ENCODE measurements around the gene C2orf72. TPM values are rescaled to one million over a fixed set of nuclear protein-coding genes. Genes with fewer than 3 reads are reported as not detected.
A peak's percentile ranks its signal among the peaks of the same experiment; 100 is the strongest.

C2orf72 gene
- total RNA-seq, 1 donor from 2014 or later = 0.76 TPM

DNA sequence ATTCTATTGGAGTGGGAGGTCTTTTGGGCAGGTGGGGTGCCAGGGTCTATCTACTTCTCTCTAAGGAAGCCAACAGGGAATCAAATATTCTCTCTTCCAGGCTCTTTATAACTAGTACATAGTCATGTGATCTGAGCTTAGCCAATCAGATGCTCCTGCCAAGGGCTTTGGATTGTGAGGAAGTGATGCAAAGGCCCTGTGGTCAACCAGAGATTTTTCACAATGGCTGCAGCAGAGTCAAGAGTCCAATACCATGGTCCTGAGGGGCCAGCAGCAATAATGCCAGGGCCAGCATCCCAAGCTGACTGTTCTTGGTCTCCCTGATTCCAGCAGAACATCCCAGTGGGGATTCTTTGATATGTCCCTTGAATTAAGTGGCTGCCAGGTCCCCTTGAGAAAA, 8.4 kb upstream of the C2orf72 start:
- Mint-ChIP-seq H3K27me3 (ENCODE audit: low read depth) (peaks cover 23% of the 10 kb centered on the region), H3K4me3 (no peak overlapping the region), H3K4me1 (peaks cover 2% of the 10 kb centered on the region), H3K27ac (no peak overlapping the region), H3K36me3 (no peaks in the 10 kb centered on the region), H3K9me3 (no peaks in the 10 kb centered on the region)
- DNase-seq (ENCODE audit: low spot score in 2 of 2, unreplicated experiment in 2 of 2) = no peak
- no peak for TF ChIP-seq CTCF (IDR thresholded peaks at IDR 0.05; ENCODE audit: unreplicated experiment)

DNA sequence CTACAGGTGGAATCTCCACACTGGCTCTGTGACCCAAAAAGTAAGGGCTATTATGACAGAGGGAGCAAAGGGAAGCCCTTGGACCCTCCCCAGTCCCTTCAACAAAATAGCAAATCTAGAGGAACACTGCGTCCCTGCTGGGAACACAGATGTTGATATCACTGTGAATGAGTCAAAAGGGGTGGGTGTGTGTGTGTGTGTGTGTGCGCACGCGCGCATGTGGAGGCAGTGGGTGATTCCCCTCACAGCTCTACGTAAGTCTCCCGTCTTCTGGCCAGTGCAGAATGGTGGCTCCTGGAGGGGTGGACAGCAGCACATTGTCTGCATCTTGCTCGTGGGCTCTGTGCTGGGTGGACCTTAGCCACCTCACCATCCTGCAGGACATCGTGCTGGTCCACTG, 7.8 kb upstream of the C2orf72 start:
- TF ChIP-seq CTCF (IDR thresholded peaks at IDR 0.05; ENCODE audit: unreplicated experiment) = no peak
- DNase-seq (ENCODE audit: low spot score in 2 of 2, unreplicated experiment in 2 of 2) = no peak
- H3K36me3 Mint-ChIP-seq = no peaks in the 10 kb centered on the region
- H3K27me3 Mint-ChIP-seq (ENCODE audit: low read depth) = peaks cover 23% of the 10 kb centered on the region
- H3K27ac Mint-ChIP-seq = no peak overlapping the region
- H3K9me3 Mint-ChIP-seq = no peaks in the 10 kb centered on the region
- H3K4me3 Mint-ChIP-seq = no peak overlapping the region
- peaks cover 9% of the 10 kb centered on the region for H3K4me1 Mint-ChIP-seq

GRCh38 chr2:231030725-231031124, 6.6 kb upstream of the C2orf72 start:
- H3K4me3 Mint-ChIP-seq = no peak overlapping the region

DNA sequence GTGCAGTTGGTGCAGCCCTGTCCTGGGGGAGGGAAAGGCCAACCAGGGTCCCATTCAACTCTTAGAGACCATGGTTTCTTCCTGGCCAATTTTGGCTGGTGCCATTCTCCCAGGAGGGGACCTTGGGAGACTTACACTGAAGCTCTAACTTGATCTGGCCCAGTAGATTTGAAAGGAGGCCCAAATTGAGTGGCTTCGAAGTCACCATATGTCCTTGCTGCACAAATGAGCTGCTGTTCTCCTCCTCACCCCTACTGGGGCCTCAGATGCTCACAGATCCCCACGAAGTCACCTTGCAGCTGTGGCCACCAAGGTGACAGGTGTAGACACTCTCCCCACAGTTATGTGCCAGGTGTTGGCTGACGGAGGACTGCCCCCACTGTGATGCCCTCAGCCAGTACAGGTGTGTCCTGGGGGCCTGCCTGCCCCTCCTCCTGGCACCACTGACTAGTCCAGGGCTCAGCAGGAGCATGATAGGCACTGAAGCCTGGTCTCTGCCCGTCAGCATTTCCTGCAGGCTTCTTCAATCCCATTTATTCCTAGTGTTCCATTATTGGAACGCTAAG, 4.7 kb upstream of the C2orf72 start:
- Mint-ChIP-seq H3K9me3 (no peaks in the 10 kb centered on the region), H3K27ac (no peak overlapping the region), H3K36me3 (no peaks in the 10 kb centered on the region), H3K4me3 (no peak overlapping the region), H3K27me3 (ENCODE audit: low read depth) (peaks cover 45% of the 10 kb centered on the region), H3K4me1 (peaks cover 9% of the 10 kb centered on the region)
- TF ChIP-seq CTCF (IDR thresholded peaks at IDR 0.05; ENCODE audit: unreplicated experiment) = no peak
- DNase-seq (ENCODE audit: low spot score in 2 of 2, unreplicated experiment in 2 of 2) = no peak

More at GRCh38 chr2:231030725-231031124, 6.6 kb upstream of the C2orf72 start:
- no peak overlapping the region for H3K27ac Mint-ChIP-seq
- no peaks in the 10 kb centered on the region for H3K36me3 Mint-ChIP-seq
- no peaks in the 10 kb centered on the region for H3K9me3 Mint-ChIP-seq
- H3K4me1 Mint-ChIP-seq = peaks cover 9% of the 10 kb centered on the region
- no peak for DNase-seq (ENCODE audit: low spot score in 2 of 2, unreplicated experiment in 2 of 2)
- peaks cover 30% of the 10 kb centered on the region for H3K27me3 Mint-ChIP-seq (ENCODE audit: low read depth)
- no peak for TF ChIP-seq CTCF (IDR thresholded peaks at IDR 0.05; ENCODE audit: unreplicated experiment)

- peaks cover 49% of the 10 kb centered on the region for H3K27me3 Mint-ChIP-seq (ENCODE audit: low read depth)
- no peak overlapping the region for H3K4me3 Mint-ChIP-seq
- H3K27ac Mint-ChIP-seq = peak overlapping the region; percentile 26
- TF ChIP-seq CTCF (IDR thresholded peaks at IDR 0.05; ENCODE audit: unreplicated experiment) = no peak
- H3K9me3 Mint-ChIP-seq = no peaks in the 10 kb centered on the region
- H3K36me3 Mint-ChIP-seq = no peaks in the 10 kb centered on the region
- peaks cover 10% of the 10 kb centered on the region for H3K4me1 Mint-ChIP-seq
- DNase-seq (ENCODE audit: low spot score in 2 of 2, unreplicated experiment in 2 of 2) = no peak
Measured at GRCh38 chr2:231033147-231034132, 3.9 kb upstream of the C2orf72 start.

All from mesothelial cell of epicardium (in vitro differentiated cells).